SK-N-SH (cell line): Measurements from ENCODE around the gene CC2D1B. TPM values are rescaled to one million over a fixed set of nuclear protein-coding genes. Genes with fewer than 3 reads are reported as not detected.

Source experiments
- CTCF ChIA-PET: fragments of 300-600, 350-600 bp; formaldehyde crosslinking; extraction: SDS; loops from one replicate; lab custom pipeline; 2021; lab: Yijun Ruan, JAX
- POLR2A ChIA-PET: fragments of 350-600 bp; sonication (Branson Sonifier 250); formaldehyde crosslinking; extraction: SDS; loops from one replicate; lab custom pipeline; 2020; ENCODE audit warnings: antibody characterized with exemption, inconsistent platforms; lab: Yijun Ruan, JAX
- DNase-seq: peaks from one replicate; pipeline ENCODE4 v3.0.0; 2012
- H2AFZ ChIP-seq: fragments of 200-600 bp; sonication (generic); 2 replicates; pipeline ENCODE4 v1.8.1; 2016; ENCODE audit warnings: antibody characterized with exemption, mild to moderate bottlenecking, low read depth
- H3F3A ChIP-seq: fragments of 200-600 bp; sonication (generic); replicated peaks from 2 replicates; pipeline ENCODE3; 2016; ENCODE audit warnings: antibody characterized with exemption, mild to moderate bottlenecking; ENCODE audit not compliant: insufficient read depth
- H3K27ac ChIP-seq, 2 experiments: fragments of 200-500 bp in 1 of 2; fragments of 200-600 bp in 1 of 2; sonication (Bioruptor generic) in 1 of 2; sonication (generic), shearing (Covaris generic) in 1 of 2; 2 replicates each; pipeline versions ENCODE4 v1.5.1 to v1.6.1; 2014 to 2016; ENCODE audit warnings: low read depth in 2 of 2, inconsistent platforms in 1 of 2, low read length in 1 of 2, mild to moderate bottlenecking in 1 of 2, mixed read lengths in 1 of 2
- H3K27me3 ChIP-seq: fragments of 200-600 bp; sonication (generic), shearing (Covaris generic); 2 replicates; pipeline ENCODE4 v1.6.1; 2016; ENCODE audit warnings: mixed run types; ENCODE audit not compliant: insufficient read depth
- H3K36me3 ChIP-seq, 2 experiments: fragments of 200-500 bp in 1 of 2; fragments of 200-600 bp in 1 of 2; sonication (Bioruptor generic) in 1 of 2; sonication (generic) in 1 of 2; replicated peaks in 1 of 2; 2 replicates each; pipeline versions ENCODE3 to v1.5.1; 2014 to 2016; ENCODE audit warnings: low read length in 1 of 2, mild to moderate bottlenecking in 1 of 2; ENCODE audit not compliant: insufficient read depth in 2 of 2, control insufficient read depth in 1 of 2
- H3K4me1 ChIP-seq, 2 experiments: fragments of 200-500 bp in 1 of 2; fragments of 200-600 bp in 1 of 2; sonication (Bioruptor generic) in 1 of 2; sonication (generic), shearing (Covaris generic) in 1 of 2; 2 replicates each; pipeline versions ENCODE4 v1.5.1 to v1.6.1; 2014 to 2016; ENCODE audit warnings: low read depth in 1 of 2, low read length in 1 of 2, mixed run types in 1 of 2; ENCODE audit not compliant: insufficient read depth in 2 of 2, control insufficient read depth in 1 of 2
- H3K4me2 ChIP-seq: fragments of 200-600 bp; sonication (generic), shearing (Covaris generic); 2 replicates; pipeline ENCODE4 v1.6.1; 2017; ENCODE audit warnings: mixed run types
- H3K4me3 ChIP-seq, 2 experiments: fragments of 200-500 bp in 1 of 2; fragments of 200-600 bp in 1 of 2; sonication (Bioruptor generic) in 1 of 2; sonication (generic), shearing (Covaris generic) in 1 of 2; 2 replicates each; pipeline versions ENCODE4 v1.5.1 to v1.8.1; 2014 to 2016; ENCODE audit warnings: low read depth in 2 of 2, inconsistent platforms in 1 of 2, low read length in 1 of 2, mild to moderate bottlenecking in 1 of 2, mixed read lengths in 1 of 2, moderate library complexity in 1 of 2
- H3K79me2 ChIP-seq: fragments of 200-600 bp; sonication (generic); 2 replicates; pipeline ENCODE4 v1.8.1; 2017; ENCODE audit warnings: mild to moderate bottlenecking; ENCODE audit not compliant: insufficient read depth
- H3K9ac ChIP-seq: fragments of 200-600 bp; sonication (generic); 2 replicates; pipeline ENCODE4 v1.6.1; 2017; ENCODE audit warnings: mixed run types
- H3K9me2 ChIP-seq: fragments of 200-600 bp; sonication (generic); 2 replicates; pipeline ENCODE4 v1.6.1; 2017; ENCODE audit warnings: mixed run types
- H3K9me3 ChIP-seq: fragments of 200-600 bp; sonication (generic); 2 replicates; pipeline ENCODE4 v1.6.1; 2017; ENCODE audit warnings: mixed run types, mild to moderate bottlenecking, moderate library complexity
- H4K20me1 ChIP-seq: fragments of 200-600 bp; sonication (generic); 2 replicates; pipeline ENCODE4 v1.6.1; 2017; ENCODE audit warnings: mild to moderate bottlenecking, mixed run types; ENCODE audit not compliant: insufficient read depth
- EZH2phosphoT487 ChIP-seq: fragments of 200-600 bp; sonication (generic); IDR thresholded peaks from 2 replicates; pipeline ENCODE4 v1.6.1; 2017; ENCODE audit warnings: low read depth, mixed run types, mild to moderate bottlenecking, antibody characterized with exemption, moderate library complexity, borderline replicate concordance
- FOXJ3 ChIP-seq: sonication (generic); formaldehyde crosslinking; IDR thresholded peaks from 2 replicates; pipeline ENCODE4 v1.5.1; 2020; ENCODE audit warnings: mild to moderate bottlenecking, missing genetic modification reagents
- GATA2 ChIP-seq: sonication (generic); formaldehyde crosslinking; IDR thresholded peaks from 2 replicates; pipeline ENCODE4 v1.5.0; 2020; ENCODE audit warnings: mild to moderate bottlenecking, missing genetic modification reagents
- JUND ChIP-seq: IDR thresholded peaks from 2 replicates; pipeline ENCODE4 v1.4.0; 2012
- MAX ChIP-seq: IDR thresholded peaks from 2 replicates; pipeline ENCODE4 v1.4.0; 2012; ENCODE audit warnings: low read depth
- MXI1 ChIP-seq: IDR thresholded peaks from 2 replicates; pipeline ENCODE4 v1.6.1; 2012; ENCODE audit warnings: mild to moderate bottlenecking, low read depth, low read length, improper control_type of control experiment
- POLR2AphosphoS5 ChIP-seq: IDR thresholded peaks from 2 replicates; pipeline ENCODE4 v1.6.1; 2012; ENCODE audit warnings: low read depth, low read length
- RAD21 ChIP-seq: IDR thresholded peaks from 2 replicates; pipeline ENCODE4 v1.6.1; 2012; ENCODE audit warnings: mild to moderate bottlenecking, low read length
- RFX5 ChIP-seq: IDR thresholded peaks from 2 replicates; pipeline ENCODE4 v1.6.1; 2012; ENCODE audit warnings: mild to moderate bottlenecking, improper control_type of control experiment, low read length
- RXRA ChIP-seq: IDR thresholded peaks from 2 replicates; pipeline ENCODE4 v1.4.0; 2012; ENCODE audit warnings: low read depth, mild to moderate bottlenecking, borderline replicate concordance
- SIN3A ChIP-seq: IDR thresholded peaks from 2 replicates; pipeline ENCODE4 v1.6.1; 2012; ENCODE audit warnings: low read depth, mild to moderate bottlenecking, low read length, moderate library complexity, borderline replicate concordance
- SMC3 ChIP-seq: IDR thresholded peaks from 2 replicates; pipeline ENCODE4 v1.6.1; 2012; ENCODE audit warnings: low read depth, low read length, improper control_type of control experiment
- TAF1 ChIP-seq: IDR thresholded peaks from 2 replicates; pipeline ENCODE4 v1.6.1; 2012; ENCODE audit warnings: low read depth, mild to moderate bottlenecking, low read length, moderate library complexity, borderline replicate concordance
- TEAD4 ChIP-seq: IDR thresholded peaks from 2 replicates; pipeline ENCODE4 v1.4.0; 2012; ENCODE audit warnings: mild to moderate bottlenecking, borderline replicate concordance; ENCODE audit not compliant: insufficient read depth
- USF2 ChIP-seq: fragments of 150-350 bp; IDR thresholded peaks from 2 replicates; pipeline ENCODE4 v1.6.1; 2017; ENCODE audit warnings: antibody characterized with exemption, low read length, low read depth, borderline replicate concordance
- YY1 ChIP-seq: IDR thresholded peaks from 2 replicates; pipeline ENCODE4 v1.4.0; 2012; ENCODE audit warnings: low read depth, mild to moderate bottlenecking
- WGBS: methylation state at CpG from one replicate; pipeline ENCODE4 v1.1.6; 2017; ENCODE audit warnings: low lambda C conversion rate; 5-methylcytosine and 5-hydroxymethylcytosine counted together
- polyA plus RNA-seq, 3 experiments: library from polyadenylated mRNA; depleted of rRNA; stranded (reverse); fragments of >200 nt; gene quantifications; 2 replicates each; pipeline ENCODE4 v1.2.3, GENCODE V29; 2012
- TF ChIP-seq, protein P1 (sequence below): IDR thresholded peaks from 2 replicates; pipeline ENCODE4 v1.4.0; 2012; ENCODE audit warnings: low read depth, borderline replicate concordance
- TF ChIP-seq, protein P2 (sequence below): IDR thresholded peaks from 2 replicates; pipeline ENCODE4 v1.4.0; 2012; ENCODE audit warnings: low read depth, borderline replicate concordance
- TF ChIP-seq, protein P3 (sequence below): fragments of 150-350 bp; IDR thresholded peaks from 2 replicates; pipeline ENCODE4 v1.6.1; 2016; ENCODE audit warnings: mild to moderate bottlenecking, low read depth, low read length

Gene CC2D1B
- polyA plus RNA-seq, 1 of the 3 experiments (the other 2 are of a cell fraction) = 18.7 TPM

- Histone ChIP-seq H3K9me2 (no peaks in the 10 kb centered on the region), H3K9me3 (no peaks in the 10 kb centered on the region), H3K4me2 (no peak overlapping the region), H3K79me2 (no peaks in the 10 kb centered on the region), H3K9ac (no peak overlapping the region), H3F3A (peaks cover 12% of the 10 kb centered on the region), H4K20me1 (no peaks in the 10 kb centered on the region), H3K27ac (no peak overlapping the region), H3K4me1 (peaks cover 0 to 5% of the 10 kb centered on the region in 2 experiments; a peak in 1 of 4 replicates), H3K4me3 (no peak overlapping the region), H3K27me3 (no peaks in the 10 kb centered on the region), H2AFZ (no peak overlapping the region), H3K36me3 (peaks cover 8 to 26% of the 10 kb centered on the region in 2 experiments)
- no peak for DNase-seq
- ChIA-PET CTCF (interaction anchor here (2.3 kb wide), 1 partner anchor 218 kb away, joined by 10 read pairs; no protein-coding TSS in a partner anchor), POLR2A (no interaction called here)
- TF ChIP-seq SIN3A (no peak), JUND (no peak), GATA2 (no peak), YY1 (no peak), USF2 (no peak), MAX (no peak), FOXJ3 (CRISPR knock-in tag) (no peak), RFX5 (no peak)
- TF ChIP-seq, protein P1, sequence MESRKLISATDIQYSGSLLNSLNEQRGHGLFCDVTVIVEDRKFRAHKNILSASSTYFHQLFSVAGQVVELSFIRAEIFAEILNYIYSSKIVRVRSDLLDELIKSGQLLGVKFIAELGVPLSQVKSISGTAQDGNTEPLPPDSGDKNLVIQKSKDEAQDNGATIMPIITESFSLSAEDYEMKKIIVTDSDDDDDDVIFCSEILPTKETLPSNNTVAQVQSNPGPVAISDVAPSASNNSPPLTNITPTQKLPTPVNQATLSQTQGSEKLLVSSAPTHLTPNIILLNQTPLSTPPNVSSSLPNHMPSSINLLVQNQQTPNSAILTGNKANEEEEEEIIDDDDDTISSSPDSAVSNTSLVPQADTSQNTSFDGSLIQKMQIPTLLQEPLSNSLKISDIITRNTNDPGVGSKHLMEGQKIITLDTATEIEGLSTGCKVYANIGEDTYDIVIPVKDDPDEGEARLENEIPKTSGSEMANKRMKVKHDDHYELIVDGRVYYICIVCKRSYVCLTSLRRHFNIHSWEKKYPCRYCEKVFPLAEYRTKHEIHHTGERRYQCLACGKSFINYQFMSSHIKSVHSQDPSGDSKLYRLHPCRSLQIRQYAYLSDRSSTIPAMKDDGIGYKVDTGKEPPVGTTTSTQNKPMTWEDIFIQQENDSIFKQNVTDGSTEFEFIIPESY = no peak
- TF ChIP-seq, protein P2, sequence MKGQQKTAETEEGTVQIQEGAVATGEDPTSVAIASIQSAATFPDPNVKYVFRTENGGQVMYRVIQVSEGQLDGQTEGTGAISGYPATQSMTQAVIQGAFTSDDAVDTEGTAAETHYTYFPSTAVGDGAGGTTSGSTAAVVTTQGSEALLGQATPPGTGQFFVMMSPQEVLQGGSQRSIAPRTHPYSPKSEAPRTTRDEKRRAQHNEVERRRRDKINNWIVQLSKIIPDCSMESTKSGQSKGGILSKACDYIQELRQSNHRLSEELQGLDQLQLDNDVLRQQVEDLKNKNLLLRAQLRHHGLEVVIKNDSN = no peak
- WGBS = 92% methylated on average over 1 of the region's 2 CpGs
These were observed 20.8 kb downstream of the CC2D1B start for GRCh38 chr1:52345252-52345651.

DNA sequence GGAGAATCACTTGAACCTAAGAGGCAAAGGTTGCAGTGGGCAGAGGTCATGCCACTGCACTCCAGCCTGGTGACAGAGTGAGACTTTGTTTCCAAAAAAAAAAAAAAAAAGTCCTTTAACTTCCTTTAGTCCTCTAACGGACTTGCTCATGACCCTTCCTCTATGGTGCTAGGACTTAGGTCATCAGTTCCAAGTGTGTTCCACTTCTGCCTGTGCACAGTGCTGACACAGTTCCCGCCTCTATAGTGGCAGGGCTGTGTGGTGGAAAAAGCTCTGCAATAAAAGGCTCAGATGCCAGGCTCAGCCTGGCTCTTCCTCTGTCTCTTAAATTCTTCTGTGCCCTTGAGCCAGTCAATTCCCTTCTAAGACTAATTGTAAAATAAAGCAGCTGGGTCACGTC lies 22.0 kb downstream of the CC2D1B start:
- Histone ChIP-seq H3K9ac (no peak overlapping the region), H4K20me1 (no peaks in the 10 kb centered on the region), H3K4me1 (peaks cover 0 to 4% of the 10 kb centered on the region in 2 experiments; a peak in 1 of 4 replicates), H3K9me3 (no peaks in the 10 kb centered on the region), H3K4me2 (no peak overlapping the region), H3K27ac (no peak overlapping the region), H3F3A (peaks cover 8% of the 10 kb centered on the region), H3K9me2 (no peaks in the 10 kb centered on the region), H3K36me3 (peaks cover 8 to 24% of the 10 kb centered on the region in 2 experiments), H3K79me2 (no peaks in the 10 kb centered on the region), H3K27me3 (no peaks in the 10 kb centered on the region), H2AFZ (no peak overlapping the region), H3K4me3 (no peak overlapping the region)
- DNase-seq = no peak
- CTCF ChIA-PET = interaction anchor here (2.3 kb wide), 1 partner anchor 217 kb away, joined by 10 read pairs; no protein-coding TSS in a partner anchor
- 100% methylated on average over 3 of the region's 3 CpGs for WGBS
- POLR2A ChIA-PET = no interaction called here
- TF ChIP-seq, protein P3, sequence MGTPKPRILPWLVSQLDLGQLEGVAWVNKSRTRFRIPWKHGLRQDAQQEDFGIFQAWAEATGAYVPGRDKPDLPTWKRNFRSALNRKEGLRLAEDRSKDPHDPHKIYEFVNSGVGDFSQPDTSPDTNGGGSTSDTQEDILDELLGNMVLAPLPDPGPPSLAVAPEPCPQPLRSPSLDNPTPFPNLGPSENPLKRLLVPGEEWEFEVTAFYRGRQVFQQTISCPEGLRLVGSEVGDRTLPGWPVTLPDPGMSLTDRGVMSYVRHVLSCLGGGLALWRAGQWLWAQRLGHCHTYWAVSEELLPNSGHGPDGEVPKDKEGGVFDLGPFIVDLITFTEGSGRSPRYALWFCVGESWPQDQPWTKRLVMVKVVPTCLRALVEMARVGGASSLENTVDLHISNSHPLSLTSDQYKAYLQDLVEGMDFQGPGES = no peak
- TF ChIP-seq EZH2phosphoT487 = no peak
- no peak for TF ChIP-seq RAD21
- no peak for TF ChIP-seq SMC3
- no peak for TF ChIP-seq USF2
- no peak for TF ChIP-seq MXI1
- TF ChIP-seq TEAD4 = no peak
- TF ChIP-seq GATA2 = no peak
- no peak for TF ChIP-seq JUND
- no peak for TF ChIP-seq POLR2AphosphoS5
- no peak for TF ChIP-seq MAX
- no peak for TF ChIP-seq TAF1
- no peak for TF ChIP-seq RXRA
